ENCODE results near the gene DPP8. TPM values are rescaled to one million over a fixed set of nuclear protein-coding genes. Genes with fewer than 3 reads are reported as not detected.
"Not testable (repeated sequence)": the region's sequence is repeated elsewhere in the genome, so short reads cannot be mapped to it uniquely, and the experiment has no call there.

The DPP8 gene
- polyA plus RNA-seq, 1 donor from 2014 or later = 18.6 TPM

DNA sequence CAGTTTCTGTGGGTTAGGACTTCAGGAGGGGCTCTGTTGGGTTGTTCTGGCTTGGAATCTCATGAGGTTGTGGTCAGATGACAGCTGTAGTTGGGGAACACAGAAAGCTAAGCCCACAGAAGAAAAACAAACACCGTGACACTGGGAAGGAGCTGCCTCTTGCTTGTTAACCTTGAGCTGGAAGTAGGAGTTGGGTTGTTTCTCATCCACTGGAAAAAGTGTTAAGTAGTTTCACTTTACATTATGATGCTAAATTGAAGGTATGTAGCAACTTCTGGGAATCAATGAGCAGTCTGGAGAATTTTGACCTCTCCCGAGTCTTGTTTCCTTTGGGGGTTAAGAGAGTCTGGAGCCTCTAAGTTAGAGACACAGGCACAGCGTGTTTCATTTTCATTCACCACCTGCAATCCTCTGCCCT lies 33.2 kb upstream of the DPP8 start:
- Histone ChIP-seq H4K20me1 (ENCODE audit: insufficient read depth) (no peaks in the 10 kb centered on the region), H3F3A (ENCODE audit: insufficient read depth, low read length, poor library complexity, severe bottlenecking) (no peaks in the 10 kb centered on the region), H3K9me2 (ENCODE audit: insufficient read depth, low read length) (no peaks in the 10 kb centered on the region), H3K9ac (ENCODE audit: low read length) (no peak overlapping the region), H3K27ac (ENCODE audit: low read length) (no peak overlapping the region), H3K4me2 (ENCODE audit: low read length) (no peak overlapping the region), H3K36me3 (ENCODE audit: insufficient read depth, low read length) (no peaks in the 10 kb centered on the region), H3K4me3 (ENCODE audit: low read length) (no peak overlapping the region), H3K79me2 (replicated peaks; ENCODE audit: insufficient read depth, low read length) (peaks cover 60% of the 10 kb centered on the region), H3K27me3 (ENCODE audit: insufficient read depth, low read depth, low read length) (no peaks in the 10 kb centered on the region), H2AFZ (ENCODE audit: low read depth, low read length) (no peak overlapping the region), H3K9me3 (ENCODE audit: low read length) (no peaks in the 10 kb centered on the region)
- no peak for TF ChIP-seq EP300 (conservative IDR thresholded peaks at IDR 0.05; ENCODE audit: poor library complexity, severe bottlenecking)
- no peak for TF ChIP-seq TAF1 (IDR thresholded peaks at IDR 0.05; ENCODE audit: low read depth)
- no peak for TF ChIP-seq MXI1 (conservative IDR thresholded peaks at IDR 0.05; ENCODE audit: poor library complexity, severe bottlenecking)
- no peak for TF ChIP-seq EZH2 (IDR thresholded peaks at IDR 0.05; ENCODE audit: borderline replicate concordance, insufficient read depth, low read length, poor library complexity, severe bottlenecking)
- no peak for TF ChIP-seq POLR2AphosphoS5 (IDR thresholded peaks at IDR 0.05)
- TF ChIP-seq, protein P1, sequence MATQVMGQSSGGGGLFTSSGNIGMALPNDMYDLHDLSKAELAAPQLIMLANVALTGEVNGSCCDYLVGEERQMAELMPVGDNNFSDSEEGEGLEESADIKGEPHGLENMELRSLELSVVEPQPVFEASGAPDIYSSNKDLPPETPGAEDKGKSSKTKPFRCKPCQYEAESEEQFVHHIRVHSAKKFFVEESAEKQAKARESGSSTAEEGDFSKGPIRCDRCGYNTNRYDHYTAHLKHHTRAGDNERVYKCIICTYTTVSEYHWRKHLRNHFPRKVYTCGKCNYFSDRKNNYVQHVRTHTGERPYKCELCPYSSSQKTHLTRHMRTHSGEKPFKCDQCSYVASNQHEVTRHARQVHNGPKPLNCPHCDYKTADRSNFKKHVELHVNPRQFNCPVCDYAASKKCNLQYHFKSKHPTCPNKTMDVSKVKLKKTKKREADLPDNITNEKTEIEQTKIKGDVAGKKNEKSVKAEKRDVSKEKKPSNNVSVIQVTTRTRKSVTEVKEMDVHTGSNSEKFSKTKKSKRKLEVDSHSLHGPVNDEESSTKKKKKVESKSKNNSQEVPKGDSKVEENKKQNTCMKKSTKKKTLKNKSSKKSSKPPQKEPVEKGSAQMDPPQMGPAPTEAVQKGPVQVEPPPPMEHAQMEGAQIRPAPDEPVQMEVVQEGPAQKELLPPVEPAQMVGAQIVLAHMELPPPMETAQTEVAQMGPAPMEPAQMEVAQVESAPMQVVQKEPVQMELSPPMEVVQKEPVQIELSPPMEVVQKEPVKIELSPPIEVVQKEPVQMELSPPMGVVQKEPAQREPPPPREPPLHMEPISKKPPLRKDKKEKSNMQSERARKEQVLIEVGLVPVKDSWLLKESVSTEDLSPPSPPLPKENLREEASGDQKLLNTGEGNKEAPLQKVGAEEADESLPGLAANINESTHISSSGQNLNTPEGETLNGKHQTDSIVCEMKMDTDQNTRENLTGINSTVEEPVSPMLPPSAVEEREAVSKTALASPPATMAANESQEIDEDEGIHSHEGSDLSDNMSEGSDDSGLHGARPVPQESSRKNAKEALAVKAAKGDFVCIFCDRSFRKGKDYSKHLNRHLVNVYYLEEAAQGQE (IDR thresholded peaks at IDR 0.05; ENCODE audit: borderline replicate concordance) = no peak
- TF ChIP-seq, protein P2, sequence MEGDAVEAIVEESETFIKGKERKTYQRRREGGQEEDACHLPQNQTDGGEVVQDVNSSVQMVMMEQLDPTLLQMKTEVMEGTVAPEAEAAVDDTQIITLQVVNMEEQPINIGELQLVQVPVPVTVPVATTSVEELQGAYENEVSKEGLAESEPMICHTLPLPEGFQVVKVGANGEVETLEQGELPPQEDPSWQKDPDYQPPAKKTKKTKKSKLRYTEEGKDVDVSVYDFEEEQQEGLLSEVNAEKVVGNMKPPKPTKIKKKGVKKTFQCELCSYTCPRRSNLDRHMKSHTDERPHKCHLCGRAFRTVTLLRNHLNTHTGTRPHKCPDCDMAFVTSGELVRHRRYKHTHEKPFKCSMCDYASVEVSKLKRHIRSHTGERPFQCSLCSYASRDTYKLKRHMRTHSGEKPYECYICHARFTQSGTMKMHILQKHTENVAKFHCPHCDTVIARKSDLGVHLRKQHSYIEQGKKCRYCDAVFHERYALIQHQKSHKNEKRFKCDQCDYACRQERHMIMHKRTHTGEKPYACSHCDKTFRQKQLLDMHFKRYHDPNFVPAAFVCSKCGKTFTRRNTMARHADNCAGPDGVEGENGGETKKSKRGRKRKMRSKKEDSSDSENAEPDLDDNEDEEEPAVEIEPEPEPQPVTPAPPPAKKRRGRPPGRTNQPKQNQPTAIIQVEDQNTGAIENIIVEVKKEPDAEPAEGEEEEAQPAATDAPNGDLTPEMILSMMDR (IDR thresholded peaks at IDR 0.05; ENCODE audit: poor library complexity, severe bottlenecking) = no peak
- no peak for TF ChIP-seq RAD21 (conservative IDR thresholded peaks at IDR 0.05)
- no peak for TF ChIP-seq SMC3 (conservative IDR thresholded peaks at IDR 0.05; ENCODE audit: poor library complexity)

DNA sequence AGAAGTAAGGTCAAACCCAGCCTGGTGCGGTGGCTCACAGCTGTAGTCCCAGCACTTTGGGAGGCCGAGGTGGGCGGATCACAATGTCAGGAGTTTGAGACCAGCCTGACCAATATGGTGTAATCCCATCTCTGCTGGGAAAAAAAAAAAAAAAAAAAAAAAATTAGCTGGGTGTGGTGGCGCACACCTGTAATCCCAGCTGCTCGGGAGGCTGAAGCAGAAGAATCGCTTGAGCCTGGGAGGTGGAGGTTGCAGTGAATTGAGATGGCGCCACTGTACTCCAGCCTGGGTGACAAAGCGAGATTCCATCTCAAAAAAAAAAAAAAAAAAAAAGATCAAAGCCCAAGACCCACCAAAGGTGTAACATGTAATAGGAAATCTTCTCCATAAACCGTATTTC lies 31.8 kb upstream of the DPP8 start:
- H3K9ac ChIP-seq (ENCODE audit: low read length); H3K4me2 ChIP-seq (ENCODE audit: low read length); H4K20me1 ChIP-seq (ENCODE audit: insufficient read depth); H3K27ac ChIP-seq (ENCODE audit: low read length); H3F3A ChIP-seq (ENCODE audit: insufficient read depth, low read length, poor library complexity, severe bottlenecking); H3K4me3 ChIP-seq (ENCODE audit: low read length); H3K36me3 ChIP-seq (ENCODE audit: insufficient read depth, low read length); H3K9me2 ChIP-seq (ENCODE audit: insufficient read depth, low read length); H2AFZ ChIP-seq (ENCODE audit: low read depth, low read length); H3K9me3 ChIP-seq (ENCODE audit: low read length); H3K27me3 ChIP-seq (ENCODE audit: insufficient read depth, low read depth, low read length): not testable (repeated sequence)
- H3K79me2 ChIP-seq (replicated peaks; ENCODE audit: insufficient read depth, low read length) = peaks cover 72% of the 10 kb centered on the region

DNA sequence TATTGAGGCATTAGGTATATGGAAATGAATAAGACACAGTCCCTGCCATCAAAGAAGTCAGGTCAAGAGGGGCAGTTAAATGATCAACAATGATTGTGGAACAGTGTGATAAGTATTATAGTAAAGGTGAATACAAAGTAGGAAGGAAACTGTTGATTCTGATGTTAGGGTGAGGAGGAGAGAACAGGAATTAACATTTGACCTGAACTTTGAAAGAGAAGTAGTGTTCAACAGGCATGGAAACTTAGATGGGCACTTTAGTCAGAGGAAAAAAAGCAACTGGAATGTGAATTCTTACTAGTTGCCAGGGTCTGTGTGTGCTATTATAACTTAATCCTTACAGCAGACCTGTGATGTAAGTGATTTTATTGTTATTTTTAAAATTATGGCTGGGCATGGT lies 30.4 kb upstream of the DPP8 start:
- H4K20me1 ChIP-seq (ENCODE audit: insufficient read depth) = no peaks in the 10 kb centered on the region
- H3K79me2 ChIP-seq (replicated peaks; ENCODE audit: insufficient read depth, low read length) = peaks cover 78% of the 10 kb centered on the region

More for the DNA sequence above, 30.4 kb upstream of the DPP8 start:
- no peaks in the 10 kb centered on the region for H3K27me3 ChIP-seq (ENCODE audit: insufficient read depth, low read depth, low read length)
- H3K9me2 ChIP-seq (ENCODE audit: insufficient read depth, low read length) = no peaks in the 10 kb centered on the region
- H3F3A ChIP-seq (ENCODE audit: insufficient read depth, low read length, poor library complexity, severe bottlenecking) = no peaks in the 10 kb centered on the region
- no peak overlapping the region for H2AFZ ChIP-seq (ENCODE audit: low read depth, low read length)
- H3K4me3 ChIP-seq (ENCODE audit: low read length) = no peak overlapping the region
- H3K9ac ChIP-seq (ENCODE audit: low read length) = no peak overlapping the region
- no peak overlapping the region for H3K27ac ChIP-seq (ENCODE audit: low read length)
- no peaks in the 10 kb centered on the region for H3K9me3 ChIP-seq (ENCODE audit: low read length)
- TF ChIP-seq, protein P2 (IDR thresholded peaks at IDR 0.05; ENCODE audit: poor library complexity, severe bottlenecking) = no peak
- TF ChIP-seq EZH2 (IDR thresholded peaks at IDR 0.05; ENCODE audit: borderline replicate concordance, insufficient read depth, low read length, poor library complexity, severe bottlenecking) = no peak
- H3K4me2 ChIP-seq (ENCODE audit: low read length) = no peak overlapping the region
- no peaks in the 10 kb centered on the region for H3K36me3 ChIP-seq (ENCODE audit: insufficient read depth, low read length)
